Stimulated activated CD4-positive, alpha-beta T cell treated with anti-CD3 and anti-CD28 coated beads, TNF-alpha, amount 100 ng/mL, for 48 hours (primary cell): ENCODE data around the gene RPP25.
"Not testable (repeated sequence)": the region's sequence is repeated elsewhere in the genome, so short reads cannot be mapped to it uniquely, and the experiment has no call there.

ENCODE experiments used
- DNase-seq, 3 donors: peaks; one replicate each; pipeline ENCODE4 v3.0.0-alpha.2; 2020; ENCODE audit warnings: low read depth in 3 of 3

The RPP25 gene

GRCh38 chr15:74920456-74920855, 36.1 kb downstream of the RPP25 start:
- DNase-seq: no peak

GRCh38 chr15:74917676-74918075, 38.9 kb downstream of the RPP25 start:
- DNase-seq: no peak

- not testable (repeated sequence) for DNase-seq
Observed at GRCh38 chr15:74913799-74914198, 42.8 kb downstream of the RPP25 start.

GRCh38 chr15:74913041-74913440, 43.5 kb downstream of the RPP25 start:
- no peak for DNase-seq

- no peak for DNase-seq
Observed at GRCh38 chr15:74908635-74909034, 47.9 kb downstream of the RPP25 start.

GRCh38 chr15:74907163-74907870, 49.3 kb downstream of the RPP25 start:
- DNase-seq: no peak

- peak; percentile 56 to 71 (median 63) for DNase-seq
Observed at GRCh38 chr15:74906450-74907162, 50.0 kb downstream of the RPP25 start, which contains the start of gene FAM219B. FAM219B (minus strand) TSS chr15:74906851; CDS start chr15:74906800, 51 bp downstream.

- DNase-seq: no peak
Observed at GRCh38 chr15:74906067-74906449, 50.5 kb downstream of the RPP25 start.
